IMR-90 (cell line): ENCODE data around the gene RABIF. TPM values are rescaled to one million over a fixed set of nuclear protein-coding genes. Genes with fewer than 3 reads are reported as not detected.
A peak's percentile ranks its signal among the peaks of the same experiment; 100 is the strongest.

Source experiments
- ATAC-seq: fragments of 200-7000 bp; cut with Tn5 transposase; 2 replicates; pipeline ENCODE4 v1.9.1; 2020; ENCODE audit warnings: low read depth, mild to moderate bottlenecking, moderate library complexity
- BruUV-seq: library from RNA; stranded (reverse); fragments of 400-500 nt; replicated peaks from 2 replicates; lab custom pipeline; 2021; lab: Mats Ljungman, UMichigan
- CTCF ChIA-PET: fragments of 300-600 bp; formaldehyde crosslinking; extraction: SDS; loops from one replicate; lab custom pipeline; 2021; ENCODE audit warnings: antibody characterized with exemption; lab: Yijun Ruan, JAX
- POLR2A ChIA-PET: fragments of 300-600 bp; sonication (Branson Sonifier 250); formaldehyde crosslinking; loops from one replicate; lab custom pipeline; 2022; ENCODE audit warnings: antibody characterized with exemption; ENCODE audit not compliant: unreplicated experiment; lab: Charles Lee
- DNase-seq: peaks from one replicate; pipeline ENCODE4 v3.0.0; 2013
- H2AFZ ChIP-seq: replicated peaks from 2 replicates; pipeline ENCODE3; 2013; ENCODE audit warnings: low read length, mild to moderate bottlenecking; ENCODE audit not compliant: poor library complexity
- H2AK5ac ChIP-seq: 2 replicates; pipeline ENCODE4 v1.6.1; 2013; ENCODE audit warnings: low read depth, low read length, inconsistent platforms
- H2AK9ac ChIP-seq: replicated peaks from 2 replicates; pipeline ENCODE3; 2013; ENCODE audit warnings: mild to moderate bottlenecking, low read depth, low read length, moderate library complexity; ENCODE audit not compliant: poor library complexity
- H2BK120ac ChIP-seq: 2 replicates; pipeline ENCODE4 v1.6.1; 2013; ENCODE audit warnings: low read depth, low read length, inconsistent platforms
- H2BK15ac ChIP-seq: 3 replicates; pipeline ENCODE4 v1.6.1; 2013; ENCODE audit warnings: low read depth, low read length, inconsistent platforms
- H2BK20ac ChIP-seq: 2 replicates; pipeline ENCODE4 v1.6.1; 2013; ENCODE audit warnings: low read depth, mild to moderate bottlenecking, inconsistent platforms, low read length, moderate library complexity
- H2BK5ac ChIP-seq: 2 replicates; pipeline ENCODE4 v1.6.1; 2013; ENCODE audit warnings: mild to moderate bottlenecking, low read depth, low read length, inconsistent platforms; ENCODE audit not compliant: poor library complexity, severe bottlenecking
- H3K14ac ChIP-seq: replicated peaks from 2 replicates; pipeline ENCODE4 v1.6.1; 2013; ENCODE audit warnings: low read depth, low read length, inconsistent platforms
- H3K18ac ChIP-seq: 2 replicates; pipeline ENCODE4 v1.6.1; 2013; ENCODE audit warnings: low read depth, low read length, control low read depth
- H3K23ac ChIP-seq: 2 replicates; pipeline ENCODE4 v1.6.1; 2013; ENCODE audit warnings: low read depth, low read length, inconsistent platforms
- H3K27ac ChIP-seq: 2 replicates; pipeline ENCODE4 v1.5.1; 2013; ENCODE audit warnings: mild to moderate bottlenecking, control low read depth, low read length; ENCODE audit not compliant: insufficient read depth
- H3K27me3 ChIP-seq: 2 replicates; pipeline ENCODE4 v1.6.1; 2013; ENCODE audit warnings: low read length; ENCODE audit not compliant: control insufficient read depth, insufficient read depth
- H3K36me3 ChIP-seq: 2 replicates; pipeline ENCODE4 v1.6.1; 2013; ENCODE audit warnings: low read length, mixed read lengths; ENCODE audit not compliant: control insufficient read depth, insufficient read depth
- H3K4ac ChIP-seq: 2 replicates; pipeline ENCODE4 v1.6.1; 2013; ENCODE audit warnings: low read depth, low read length, inconsistent platforms
- H3K4me1 ChIP-seq: 2 replicates; pipeline ENCODE4 v1.6.1; 2013; ENCODE audit warnings: low read length, mixed read lengths; ENCODE audit not compliant: control insufficient read depth, insufficient read depth
- H3K4me2 ChIP-seq: 2 replicates; pipeline ENCODE4 v1.6.1; 2013; ENCODE audit warnings: low read depth, mild to moderate bottlenecking, control low read depth, low read length, moderate library complexity
- H3K4me3 ChIP-seq: 2 replicates; pipeline ENCODE4 v1.5.1; 2013; ENCODE audit warnings: low read depth, mild to moderate bottlenecking, control low read depth, low read length, moderate library complexity; ENCODE audit not compliant: insufficient read depth
- H3K56ac ChIP-seq: 2 replicates; pipeline ENCODE4 v1.6.1; 2013; ENCODE audit warnings: low read length, inconsistent platforms; ENCODE audit not compliant: insufficient read depth; ENCODE audit errors: extremely low read depth
- H3K79me1 ChIP-seq, 2 experiments: 2 replicates each; pipeline ENCODE4 v1.6.1; 2013; ENCODE audit warnings: low read length in 2 of 2, inconsistent platforms in 1 of 2, low read depth in 1 of 2
- H3K9ac ChIP-seq: 2 replicates; pipeline ENCODE4 v1.6.1; 2013; ENCODE audit warnings: low read depth, low read length, control low read depth
- H3K9me1 ChIP-seq: 2 replicates; pipeline ENCODE4 v1.6.1; 2013; ENCODE audit warnings: low read length, inconsistent platforms; ENCODE audit not compliant: insufficient read depth
- H3K9me3 ChIP-seq: 2 replicates; pipeline ENCODE4 v1.6.1; 2013; ENCODE audit warnings: low read length; ENCODE audit not compliant: control insufficient read depth, insufficient read depth
- H4K20me1 ChIP-seq: 2 replicates; pipeline ENCODE4 v1.6.1; 2013; ENCODE audit warnings: low read length, inconsistent platforms; ENCODE audit not compliant: insufficient read depth
- H4K5ac ChIP-seq: 2 replicates; pipeline ENCODE4 v1.6.1; 2013; ENCODE audit warnings: mild to moderate bottlenecking, low read depth, low read length, control low read depth
- H4K8ac ChIP-seq, 2 experiments: 2 replicates each; pipeline ENCODE4 v1.6.1; 2013; ENCODE audit warnings: low read depth in 2 of 2, low read length in 2 of 2, control low read depth in 1 of 2, inconsistent platforms in 1 of 2
- H4K91ac ChIP-seq: 2 replicates; pipeline ENCODE4 v1.6.1; 2013; ENCODE audit warnings: low read depth, low read length, inconsistent platforms; ENCODE audit not compliant: insufficient read depth
- BHLHE40 ChIP-seq: fragments of 150-350 bp; IDR thresholded peaks from 2 replicates; pipeline ENCODE4 v1.6.1; 2016; ENCODE audit warnings: mild to moderate bottlenecking, low read depth, low read length
- CEBPB ChIP-seq: IDR thresholded peaks from 2 replicates; pipeline ENCODE4 v1.6.1; 2012; ENCODE audit warnings: low read depth, low read length, improper control_type of control experiment
- CHD1 ChIP-seq: IDR thresholded peaks from 2 replicates; pipeline ENCODE4 v1.6.1; 2012; ENCODE audit warnings: low read depth, low read length, improper control_type of control experiment
- FOS ChIP-seq: fragments of 150-350 bp; IDR thresholded peaks from 2 replicates; pipeline ENCODE4 v1.6.1; 2016; ENCODE audit warnings: low read depth, low read length
- MAFK ChIP-seq: IDR thresholded peaks from 2 replicates; pipeline ENCODE4 v1.6.1; 2012; ENCODE audit warnings: low read depth, low read length, improper control_type of control experiment
- MAZ ChIP-seq: IDR thresholded peaks from 2 replicates; pipeline ENCODE4 v1.6.1; 2012; ENCODE audit warnings: low read depth, mild to moderate bottlenecking, low read length, improper control_type of control experiment, moderate library complexity, borderline replicate concordance
- MXI1 ChIP-seq: IDR thresholded peaks from 2 replicates; pipeline ENCODE4 v1.6.1; 2012; ENCODE audit warnings: low read depth, mild to moderate bottlenecking, low read length, moderate library complexity, borderline replicate concordance
- NFE2L2 ChIP-seq: fragments of 150-350 bp; IDR thresholded peaks from 2 replicates; pipeline ENCODE4 v1.6.1; 2016; ENCODE audit warnings: low read depth, mild to moderate bottlenecking, low read length
- RAD21 ChIP-seq: IDR thresholded peaks from 2 replicates; pipeline ENCODE4 v1.6.1; 2012; ENCODE audit warnings: low read length, improper control_type of control experiment
- RCOR1 ChIP-seq: IDR thresholded peaks from 2 replicates; pipeline ENCODE4 v1.6.1; 2012; ENCODE audit warnings: mild to moderate bottlenecking, low read length, improper control_type of control experiment; ENCODE audit not compliant: insufficient replicate concordance
- WGBS, 2 experiments: methylation state at CpG; one replicate each; pipeline versions ENCODE4 v1.1.5 to v1.1.7; 2013; ENCODE audit warnings: missing lambda C conversion rate in 2 of 2; ENCODE audit not compliant: insufficient read length in 1 of 2; ENCODE audit errors: extremely low coverage in 2 of 2; 5-methylcytosine and 5-hydroxymethylcytosine counted together
- dilution Hi-C: fragments of 300-500 bp; cut with HindIII; formaldehyde crosslinking; loops from one replicate; pipeline ENCODE4 v1.14.3; 2018; ENCODE audit warnings: low sequenced_read_pairs; ENCODE audit not compliant: unreplicated experiment
- in situ Hi-C: fragments of 300-500 bp; cut with MboI; formaldehyde crosslinking; loops from 3 replicates; pipeline ENCODE4 v1.14.3; 2019; ENCODE audit warnings: low sequenced_read_pairs, inconsistent platforms, mixed read lengths
- intact Hi-C: fragments of 100-400 bp; cut with micrococcal nuclease; formaldehyde crosslinking; loops from 2 replicates; pipeline ENCODE4 v1.10.0; 2022
- polyA plus RNA-seq, 3 experiments: library from polyadenylated mRNA; depleted of rRNA; stranded (reverse); fragments of >200 nt; gene quantifications; 2 replicates each; pipeline ENCODE4 v1.2.3, GENCODE V29; 2012; ENCODE audit warnings: low replicate concordance in 1 of 3
- total RNA-seq: library from RNA; depleted of rRNA; stranded (reverse); fragments of >200 nt; gene quantifications from 2 replicates; pipeline ENCODE4 v1.2.3, GENCODE V29; 2012
- TF ChIP-seq, protein P1 (sequence below): fragments of 150-350 bp; IDR thresholded peaks from 2 replicates; pipeline ENCODE4 v1.6.1; 2016; ENCODE audit warnings: low read depth, mild to moderate bottlenecking, low read length, moderate library complexity, borderline replicate concordance

RABIF gene
- total and polyA plus RNA-seq, 2 of the 4 experiments (the other 2 are of a cell fraction), result 4.8 to 7.9 TPM

DNA sequence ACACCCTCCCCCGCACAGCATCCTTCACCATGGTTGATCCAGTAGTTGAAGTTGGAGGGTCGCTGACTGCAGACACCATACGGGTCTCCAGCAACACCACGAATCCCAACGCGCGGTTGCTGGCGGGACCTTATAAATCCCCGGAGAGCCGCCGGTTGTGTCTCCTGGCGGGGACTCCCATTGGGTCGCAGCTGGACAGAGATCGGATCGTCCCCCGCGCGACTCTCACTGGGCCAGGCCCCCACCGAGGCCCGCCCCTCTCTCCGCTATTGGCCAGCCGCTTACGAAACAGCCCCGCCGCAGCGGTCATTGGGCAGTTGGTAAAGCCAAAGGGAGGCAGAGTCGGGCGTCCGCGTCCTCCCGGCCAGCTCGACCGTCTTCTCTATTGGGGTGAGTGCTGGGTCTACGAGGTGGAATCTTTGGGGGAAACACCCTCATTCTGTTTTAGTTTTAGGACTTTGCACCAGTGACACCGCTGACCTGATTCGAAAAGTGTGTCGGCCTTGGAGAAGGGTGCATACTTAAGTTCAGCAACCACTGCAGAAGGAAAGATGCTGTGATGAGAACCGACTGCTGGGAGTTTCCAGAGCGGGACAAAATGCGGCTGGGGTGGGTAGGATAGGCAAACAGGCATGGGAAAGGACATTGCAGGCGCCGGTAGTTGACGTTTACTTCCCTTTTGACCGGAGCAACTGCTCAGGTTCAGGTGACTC is 27.4 kb downstream of the RABIF start:
- Histone ChIP-seq H3K27ac (no peak overlapping the region), H3K9me3 (no peaks in the 10 kb centered on the region), H3K4me2 (peak overlapping the region; percentile 99), H2BK120ac (no peak overlapping the region), H3K79me1 (no peaks in the 10 kb centered on the region), H2AK9ac (no peak overlapping the region), H4K8ac (no peak overlapping the region), H3K14ac (no peak overlapping the region), H4K91ac (no peak overlapping the region), H2BK15ac (no peak overlapping the region), H2BK5ac (no peak overlapping the region), H3K4me3 (peak overlapping the region; percentile 81), H3K27me3 (peaks cover 4% of the 10 kb centered on the region; the same call in 1 of the 2 replicates), H4K20me1 (no peaks in the 10 kb centered on the region), H3K4me1 (no peaks in the 10 kb centered on the region), H3K9me1 (no peaks in the 10 kb centered on the region), H4K5ac (no peak overlapping the region), H3K36me3 (no peaks in the 10 kb centered on the region), H2BK20ac (no peak overlapping the region), H3K23ac (no peak overlapping the region; the same call in 1 of the 2 replicates), H2AK5ac (no peak overlapping the region), H3K4ac (no peak overlapping the region), H3K9ac (peak overlapping the region; percentile 19; the same call in 1 of the 2 replicates), H2AFZ (peak overlapping the region; percentile 93), H3K18ac (no peak overlapping the region), H3K56ac (no peak overlapping the region)
- TF ChIP-seq MXI1 (no peak), CHD1 (no peak), CEBPB (peak; percentile 89), MAFK (no peak), BHLHE40 (no peak), NFE2L2 (no peak), RAD21 (no peak), MAZ (peak; percentile 86; the same call in 1 of the 2 replicates), FOS (0 out of 2 replicates have a peak, but pooled peaks have one; percentile 23), RCOR1 (no peak)
- TF ChIP-seq, protein P1, sequence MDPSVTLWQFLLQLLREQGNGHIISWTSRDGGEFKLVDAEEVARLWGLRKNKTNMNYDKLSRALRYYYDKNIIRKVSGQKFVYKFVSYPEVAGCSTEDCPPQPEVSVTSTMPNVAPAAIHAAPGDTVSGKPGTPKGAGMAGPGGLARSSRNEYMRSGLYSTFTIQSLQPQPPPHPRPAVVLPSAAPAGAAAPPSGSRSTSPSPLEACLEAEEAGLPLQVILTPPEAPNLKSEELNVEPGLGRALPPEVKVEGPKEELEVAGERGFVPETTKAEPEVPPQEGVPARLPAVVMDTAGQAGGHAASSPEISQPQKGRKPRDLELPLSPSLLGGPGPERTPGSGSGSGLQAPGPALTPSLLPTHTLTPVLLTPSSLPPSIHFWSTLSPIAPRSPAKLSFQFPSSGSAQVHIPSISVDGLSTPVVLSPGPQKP, result no peak
- dilution Hi-C loops, result no loop called here
- 3% methylated on average over 9 of the region's 44 CpGs; no CpG with 5 or more reads in 1 of the 2 experiments for WGBS, 2 experiments
- ATAC-seq (peak; percentile 100), DNase-seq (peak; percentile 86)
- ChIA-PET POLR2A (interaction anchor here (1.0 kb wide), 1 partner anchor 15 kb away, joined by 4 read pairs; no protein-coding TSS in a partner anchor), CTCF (no interaction called here)
- in situ Hi-C loops, result no loop called here
- no TSS peak for BruUV-seq
- intact Hi-C loops, result loop anchor here (2.0 kb wide), 1 partner anchor 51 kb away; the partner anchor contains the start of gene PCAT6
